ENCODE results near the gene GRID2. TPM values are rescaled to one million over a fixed set of nuclear protein-coding genes. Genes with fewer than 3 reads are reported as not detected.

GRID2 gene
- total and polyA plus RNA-seq, 8 donors, result 0.39 TPM; not detected in 7

DNA sequence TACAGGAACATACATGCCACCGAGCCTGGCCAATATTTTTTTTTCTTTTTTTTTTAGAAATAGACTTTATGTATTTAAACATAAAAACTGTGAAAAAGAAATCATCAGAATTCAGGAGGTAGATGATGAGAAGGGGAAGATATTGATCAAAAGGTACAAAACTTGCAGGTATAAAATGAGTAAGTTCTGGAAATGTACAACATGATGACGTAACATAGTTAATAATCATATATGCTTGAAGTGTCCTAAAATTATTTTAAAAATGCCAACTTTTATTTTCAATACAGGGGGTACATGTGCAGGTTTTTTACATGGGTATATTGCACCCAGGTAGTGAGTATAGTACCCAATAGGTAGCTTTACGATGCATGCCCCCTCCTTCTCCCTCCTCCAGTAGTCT, 337.6 kb downstream of the GRID2 start:
- ATAC-seq (no peak), FAIRE-seq (no peak), DNase-seq (no peak)
- WGBS, 2 donors, result 85 to 86% methylated on average over 3 of the region's 3 CpGs
- no peaks in the 10 kb centered on the region for H3K9me3 ChIP-seq
- no peaks in the 10 kb centered on the region for H3K4me1 ChIP-seq
- no peaks in the 10 kb centered on the region for H3K27me3 ChIP-seq
- H3K27ac ChIP-seq, result no peak overlapping the region
- no peak overlapping the region for H3K4me3 ChIP-seq
- TF ChIP-seq, protein P1, sequence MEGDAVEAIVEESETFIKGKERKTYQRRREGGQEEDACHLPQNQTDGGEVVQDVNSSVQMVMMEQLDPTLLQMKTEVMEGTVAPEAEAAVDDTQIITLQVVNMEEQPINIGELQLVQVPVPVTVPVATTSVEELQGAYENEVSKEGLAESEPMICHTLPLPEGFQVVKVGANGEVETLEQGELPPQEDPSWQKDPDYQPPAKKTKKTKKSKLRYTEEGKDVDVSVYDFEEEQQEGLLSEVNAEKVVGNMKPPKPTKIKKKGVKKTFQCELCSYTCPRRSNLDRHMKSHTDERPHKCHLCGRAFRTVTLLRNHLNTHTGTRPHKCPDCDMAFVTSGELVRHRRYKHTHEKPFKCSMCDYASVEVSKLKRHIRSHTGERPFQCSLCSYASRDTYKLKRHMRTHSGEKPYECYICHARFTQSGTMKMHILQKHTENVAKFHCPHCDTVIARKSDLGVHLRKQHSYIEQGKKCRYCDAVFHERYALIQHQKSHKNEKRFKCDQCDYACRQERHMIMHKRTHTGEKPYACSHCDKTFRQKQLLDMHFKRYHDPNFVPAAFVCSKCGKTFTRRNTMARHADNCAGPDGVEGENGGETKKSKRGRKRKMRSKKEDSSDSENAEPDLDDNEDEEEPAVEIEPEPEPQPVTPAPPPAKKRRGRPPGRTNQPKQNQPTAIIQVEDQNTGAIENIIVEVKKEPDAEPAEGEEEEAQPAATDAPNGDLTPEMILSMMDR (IDR thresholded peaks at IDR 0.05), result no peak
- intact Hi-C loops (cut with DNase I), result no loop called here
- H3K36me3 ChIP-seq, result no peaks in the 10 kb centered on the region

DNA sequence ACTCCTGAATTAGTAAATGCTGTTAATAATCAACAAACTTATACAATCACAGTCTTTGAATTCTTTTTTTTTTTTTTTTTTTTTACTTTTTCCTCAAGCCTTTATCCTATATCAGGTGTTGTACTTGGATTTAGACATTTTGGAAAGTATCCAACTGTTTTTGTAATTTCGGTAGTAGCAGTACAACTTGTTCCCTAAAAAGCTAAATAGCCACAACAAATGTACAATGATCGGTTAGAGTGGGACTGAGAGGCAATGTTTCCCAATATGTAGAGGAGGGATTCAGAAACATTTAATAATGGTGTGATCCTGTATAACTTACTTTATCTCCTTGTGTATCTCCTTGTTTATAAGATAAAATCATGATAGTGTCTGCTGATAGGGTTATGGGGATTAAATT, 343.1 kb downstream of the GRID2 start:
- H3K36me3 ChIP-seq, result no peaks in the 10 kb centered on the region
- H3K27me3 ChIP-seq, result no peaks in the 10 kb centered on the region
- intact Hi-C loops (cut with DNase I), result no loop called here
- TF ChIP-seq, protein P1 (IDR thresholded peaks at IDR 0.05), result no peak
- 48 to 49% methylated on average over 2 of the region's 2 CpGs for WGBS, 2 donors
- H3K4me3 ChIP-seq, result no peak overlapping the region
- no peak overlapping the region for H3K27ac ChIP-seq
- FAIRE-seq (no peak), DNase-seq (no peak), ATAC-seq (no peak)
- H3K9me3 ChIP-seq, result no peaks in the 10 kb centered on the region
- H3K4me1 ChIP-seq, result peaks cover 0 to 3% (median 0%) of the 10 kb centered on the region in 3 donors

DNA sequence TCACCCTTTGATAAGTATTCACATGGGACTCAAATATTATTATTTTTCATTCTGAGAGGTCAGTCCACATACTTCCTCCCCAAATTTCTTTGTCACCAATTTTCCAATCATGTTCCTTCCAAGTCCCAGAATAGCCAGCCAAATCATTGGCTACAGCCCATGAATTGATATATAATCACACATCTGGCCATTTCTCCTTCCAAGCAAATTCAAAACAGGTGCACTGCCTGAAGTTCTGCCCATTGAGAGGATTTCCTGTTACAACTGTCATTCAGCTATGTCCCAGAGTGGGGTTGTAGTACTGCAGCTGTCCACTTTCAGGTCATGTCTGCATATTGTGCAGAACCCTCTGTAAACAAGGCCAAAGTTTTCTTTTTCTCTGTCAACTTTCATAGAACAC, 347.8 kb downstream of the GRID2 start:
- TF ChIP-seq, protein P1 (IDR thresholded peaks at IDR 0.05), result no peak
- intact Hi-C loops (cut with DNase I), result no loop called here
- H3K27me3 ChIP-seq, result no peaks in the 10 kb centered on the region
- DNase-seq (no peak), FAIRE-seq (no peak), ATAC-seq (no peak)
- peaks cover 0 to 3% (median 0%) of the 10 kb centered on the region in 3 donors for H3K4me1 ChIP-seq
- H3K9me3 ChIP-seq, result no peaks in the 10 kb centered on the region
- no peaks in the 10 kb centered on the region for H3K36me3 ChIP-seq
- no peak overlapping the region for H3K27ac ChIP-seq
- H3K4me3 ChIP-seq, result no peak overlapping the region

DNA sequence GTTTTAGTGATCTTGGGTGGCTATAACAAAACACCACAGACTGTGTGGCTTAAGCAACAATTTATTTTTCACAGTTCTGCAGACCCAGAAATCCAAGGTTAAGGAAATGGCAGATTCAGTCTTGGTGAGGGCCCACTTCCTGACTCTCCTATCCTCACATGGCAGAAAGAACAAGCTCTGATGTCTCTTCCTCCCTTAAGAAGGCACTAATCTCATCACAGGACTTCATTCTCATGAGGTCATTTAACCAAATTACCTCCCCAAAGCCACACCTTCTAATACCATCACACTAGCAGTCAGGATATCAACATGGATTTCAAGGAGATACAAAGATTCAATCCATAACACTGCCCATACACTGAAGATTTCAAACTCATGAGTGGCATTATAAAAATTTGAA, 350.3 kb downstream of the GRID2 start:
- H3K4me1 ChIP-seq, result no peaks in the 10 kb centered on the region
- TF ChIP-seq, protein P1 (IDR thresholded peaks at IDR 0.05), result no peak
- DNase-seq, result no peak
- H3K27me3 ChIP-seq, result no peaks in the 10 kb centered on the region
- FAIRE-seq, result no peak
- no peak overlapping the region for H3K27ac ChIP-seq
- H3K36me3 ChIP-seq, result no peaks in the 10 kb centered on the region
- ATAC-seq, result no peak
- intact Hi-C loops (cut with DNase I), result no loop called here
- H3K9me3 ChIP-seq, result no peaks in the 10 kb centered on the region
- H3K4me3 ChIP-seq, result no peak overlapping the region

DNA sequence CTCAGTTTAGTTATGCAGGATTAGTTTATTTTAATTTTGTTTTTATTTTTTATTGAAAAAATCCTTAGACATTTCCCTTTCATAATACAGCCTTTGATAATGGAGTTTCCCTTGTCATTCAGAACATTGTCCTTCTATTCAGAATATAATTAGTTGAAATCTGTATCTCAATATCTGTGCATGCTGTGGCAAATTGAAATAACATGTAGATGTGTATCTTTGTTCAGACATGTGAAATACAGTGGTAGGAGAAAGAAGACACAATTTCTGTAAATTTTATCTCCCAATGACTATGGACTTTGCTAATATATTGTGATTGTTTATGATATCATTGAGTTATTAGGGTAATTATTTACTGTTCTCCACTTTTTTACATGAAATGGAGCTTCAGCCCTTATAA, 353.9 kb downstream of the GRID2 start:
- Histone ChIP-seq H3K4me3 (no peak overlapping the region), H3K4me1 (no peaks in the 10 kb centered on the region), H3K36me3 (no peaks in the 10 kb centered on the region), H3K27me3 (no peaks in the 10 kb centered on the region), H3K27ac (no peak overlapping the region), H3K9me3 (no peaks in the 10 kb centered on the region)
- ATAC-seq (no peak), FAIRE-seq (no peak), DNase-seq (no peak)
- intact Hi-C loops (cut with DNase I), result no loop called here
- TF ChIP-seq, protein P1 (IDR thresholded peaks at IDR 0.05), result no peak
